LHCN-M2 (cell line): ENCODE measurements around the gene IGFBP4. TPM values are rescaled to one million over a fixed set of nuclear protein-coding genes. Genes with fewer than 3 reads are reported as not detected.

Source experiments
- DNase-seq: peaks from one replicate; pipeline ENCODE4 v3.0.0-alpha.2; 2012; ENCODE audit warnings: low read depth
- total RNA-seq: library from RNA; depleted of rRNA; stranded (reverse); fragments of >200 nt; gene quantifications from 2 replicates; pipeline ENCODE4 v1.2.3, GENCODE V29; 2014

The IGFBP4 gene
- total RNA-seq, 1 experiment from 2014 or later: 55.3 TPM

DNA sequence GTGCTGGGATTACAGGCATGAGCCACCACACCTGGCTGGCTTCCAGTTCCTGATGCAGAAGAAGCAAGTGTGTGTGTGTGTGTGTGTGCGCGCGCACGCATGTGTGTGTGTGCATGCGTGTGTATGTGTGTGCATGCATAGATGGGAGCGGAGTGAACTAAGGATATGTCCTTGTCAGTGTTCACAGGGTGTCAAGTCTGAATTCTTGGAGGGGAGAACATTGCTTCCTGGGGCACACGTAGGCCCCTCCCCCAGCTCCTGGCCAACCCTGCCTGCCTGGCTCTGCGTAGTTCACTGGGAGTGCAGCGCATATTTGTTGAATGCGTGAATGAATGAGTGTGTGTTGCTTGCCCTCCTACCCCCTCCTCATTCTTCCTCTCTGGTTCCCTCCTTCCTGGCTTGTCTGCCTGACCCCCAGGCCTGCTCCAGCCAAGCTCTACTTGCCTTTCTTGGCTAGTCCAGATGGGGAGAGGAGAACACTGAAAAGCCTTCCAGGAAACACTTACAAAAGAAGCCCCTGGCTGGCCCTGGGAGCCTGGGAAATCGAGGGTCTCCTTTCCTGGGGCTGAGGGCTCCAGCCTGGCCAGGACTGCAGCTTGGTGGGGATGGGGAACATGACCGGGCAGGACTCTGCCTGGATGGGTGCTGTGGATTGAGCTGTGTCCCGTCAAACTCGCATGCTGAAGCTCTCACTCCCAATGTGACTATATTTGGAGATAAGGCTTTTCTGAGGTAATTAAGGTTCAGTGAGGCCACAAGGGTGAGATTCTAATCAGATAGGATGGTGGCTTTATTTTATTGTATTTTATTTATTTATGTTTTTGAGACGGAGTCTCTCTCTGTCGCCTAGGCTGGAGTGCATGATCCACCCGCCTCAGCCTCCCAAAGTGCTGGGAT lies 27.9 kb downstream of the IGFBP4 start:
- no peak for DNase-seq

DNA sequence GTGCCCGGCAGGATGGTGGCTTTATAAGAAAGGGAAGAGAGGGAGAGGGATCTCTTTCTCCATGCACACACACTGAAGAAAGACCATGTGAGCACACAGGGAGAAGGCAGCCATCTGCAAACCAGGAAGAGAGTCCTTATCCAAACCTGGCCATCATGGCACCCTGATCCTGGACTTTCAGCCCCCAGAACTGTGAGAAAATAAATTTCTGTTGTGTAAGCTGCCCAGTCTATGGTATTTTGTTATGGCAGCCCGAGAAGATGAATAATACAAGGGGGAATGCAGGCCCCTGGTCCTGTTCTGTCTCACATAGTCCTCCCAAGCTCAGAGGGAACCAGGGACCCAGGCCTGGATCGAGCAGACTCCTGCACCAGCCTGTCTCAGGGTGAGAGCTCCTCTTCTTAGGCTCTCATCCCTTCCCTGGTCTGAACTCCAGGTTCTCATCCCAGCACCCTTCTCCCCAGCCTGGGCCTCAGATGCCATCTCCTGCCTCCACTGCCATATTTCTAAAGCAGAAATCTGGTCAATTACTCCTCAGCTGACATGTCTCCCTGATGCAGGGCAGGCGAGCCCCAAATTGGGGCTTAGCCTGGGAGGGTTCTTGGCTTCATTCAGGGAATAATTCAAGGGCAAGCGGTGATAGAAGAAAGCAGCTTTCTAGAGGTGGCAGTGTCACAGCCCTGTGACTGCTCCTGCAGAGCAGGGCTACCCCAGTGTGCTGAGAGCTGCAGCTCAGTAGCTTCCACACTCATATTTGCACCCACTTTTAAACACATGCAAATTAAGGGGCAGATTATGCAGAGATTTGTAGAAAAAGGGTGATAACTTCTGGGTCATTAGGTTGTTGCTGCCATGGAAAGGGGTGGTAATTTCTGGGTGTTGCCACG lies 28.8 kb downstream of the IGFBP4 start:
- DNase-seq: no peak

DNA sequence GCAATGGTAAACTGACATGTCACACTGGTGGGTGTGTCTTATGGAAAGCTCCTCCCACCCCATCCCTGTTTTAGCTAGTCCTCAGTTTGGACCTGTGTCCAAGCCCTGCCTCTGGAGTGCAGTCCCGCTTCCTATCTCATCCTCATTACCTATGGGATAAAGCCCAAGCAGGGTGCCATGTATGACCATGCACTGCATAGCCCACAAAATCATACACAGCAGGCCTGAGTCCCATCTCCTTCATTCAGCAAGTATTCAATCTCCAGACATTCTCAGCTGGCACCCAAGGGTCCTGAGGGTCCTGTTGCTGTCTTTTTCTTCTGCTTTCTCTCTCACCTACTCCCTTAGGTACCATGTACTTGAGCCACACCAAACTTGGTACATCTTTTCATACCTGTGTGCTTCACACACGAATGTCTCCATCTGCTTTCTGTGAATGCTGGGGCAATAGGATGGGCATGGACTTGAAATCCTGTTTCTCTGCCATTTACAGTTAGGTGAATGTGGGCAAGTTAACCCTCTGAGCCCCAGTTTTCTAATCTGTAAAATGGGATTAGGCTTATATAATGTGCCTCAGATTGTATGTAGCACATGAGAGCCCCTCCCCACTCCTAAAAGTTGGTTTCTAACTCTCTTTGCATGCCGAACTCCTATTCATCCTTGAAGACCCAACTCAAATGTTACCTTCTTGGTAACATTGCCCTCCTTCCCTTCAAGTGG lies 29.6 kb downstream of the IGFBP4 start:
- DNase-seq: no peak

DNA sequence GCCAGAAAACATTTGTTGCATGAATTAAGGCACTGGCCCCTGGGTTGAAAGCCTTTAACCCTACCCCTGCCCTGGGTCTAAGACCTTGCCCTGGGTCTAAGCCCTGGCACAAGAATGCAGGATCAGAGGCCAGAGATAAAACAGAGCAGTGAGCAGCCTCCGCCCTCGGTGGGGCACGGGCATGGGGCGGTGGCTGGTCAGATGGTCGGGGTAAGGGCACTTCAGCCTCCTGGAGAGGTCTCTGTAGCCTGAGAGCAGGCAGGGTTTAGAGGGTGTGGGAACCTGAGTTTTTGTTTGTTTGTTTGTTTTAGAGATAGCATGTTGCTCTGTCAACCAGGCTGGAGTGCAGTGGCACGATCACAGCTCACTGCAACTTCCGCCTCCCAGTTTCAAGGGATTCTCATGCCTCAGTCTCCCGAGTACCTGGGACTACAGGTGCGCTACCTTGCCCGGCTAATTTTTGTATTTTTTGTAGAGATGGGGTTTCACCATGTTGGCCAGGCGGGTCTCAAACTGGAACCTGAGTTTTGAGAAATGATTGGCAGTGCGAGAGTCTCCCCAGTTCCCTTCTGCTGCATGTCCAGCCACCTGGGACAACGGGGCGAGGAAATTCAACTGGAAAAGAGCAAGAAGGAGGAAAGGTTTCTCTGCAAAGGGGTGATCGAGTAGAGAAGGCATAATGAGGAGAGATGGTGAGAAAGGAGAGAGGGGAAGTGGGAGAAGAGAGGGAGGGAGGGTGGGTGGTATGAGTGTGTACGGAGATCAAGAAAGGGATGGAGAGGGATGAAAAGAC lies 30.5 kb downstream of the IGFBP4 start:
- DNase-seq: no peak

- no peak for DNase-seq
These were observed 31.3 kb downstream of the IGFBP4 start for GRCh38 chr17:40474419-40475002.

GRCh38 chr17:40475234-40475908 lies 32.1 kb downstream of the IGFBP4 start:
- DNase-seq: no peak

DNA sequence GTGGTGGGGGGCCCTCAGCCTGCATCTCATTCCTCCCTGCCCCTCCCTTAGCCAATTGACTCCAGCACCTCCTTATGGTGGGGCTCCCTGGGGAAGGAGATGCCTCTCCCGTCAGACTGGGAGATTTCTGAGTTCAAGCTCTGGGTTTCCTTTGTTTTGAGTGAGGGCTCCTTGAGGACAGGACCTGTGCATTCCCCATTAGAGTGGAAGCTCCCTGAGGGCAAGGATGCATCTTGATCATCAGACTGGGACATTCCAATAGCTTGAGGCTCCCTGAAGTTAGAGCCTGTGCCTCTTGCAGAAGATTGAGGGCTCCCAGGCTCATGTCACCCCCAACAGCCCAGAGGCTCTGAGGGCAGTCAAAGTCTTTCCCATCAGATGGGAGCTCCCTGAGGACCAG lies 34.5 kb downstream of the IGFBP4 start:
- DNase-seq: no peak

GRCh38 chr17:40478486-40478885 lies 35.2 kb downstream of the IGFBP4 start:
- no peak for DNase-seq

DNA sequence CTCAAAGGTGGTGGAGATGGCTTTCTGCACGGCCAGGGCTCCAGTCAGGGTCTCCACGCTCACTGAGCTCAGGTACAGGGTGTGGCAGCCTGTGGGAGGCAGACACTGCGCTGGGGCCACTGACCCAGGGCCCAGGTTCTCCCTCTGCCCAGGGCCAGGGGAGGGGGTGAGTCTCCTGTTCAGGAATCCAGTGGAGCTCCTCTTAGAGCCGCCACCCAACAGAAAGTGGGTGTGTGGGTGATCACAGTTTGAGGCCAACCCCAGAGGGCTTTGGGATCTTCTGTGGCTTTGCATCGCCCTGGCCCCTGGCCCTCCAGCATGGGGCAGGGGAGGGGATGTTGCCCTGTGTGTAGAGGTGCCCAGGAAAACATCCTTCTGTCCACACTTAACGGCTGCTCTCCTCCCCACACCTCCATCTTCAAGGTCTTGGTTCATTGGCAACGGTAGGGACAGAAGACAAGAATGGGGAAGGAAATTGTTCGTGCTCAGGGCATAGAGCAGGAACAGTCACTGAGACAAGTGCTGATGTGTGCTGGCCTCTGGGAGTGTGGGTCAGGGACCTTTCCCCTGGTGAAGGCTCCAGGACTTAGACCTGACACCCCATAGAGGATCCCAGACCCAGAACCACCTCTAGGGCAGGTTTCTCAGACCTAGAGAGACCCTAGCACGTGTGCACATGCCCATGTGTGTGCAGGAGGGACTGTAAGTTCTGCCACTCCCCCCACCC lies 36.7 kb downstream of the IGFBP4 start:
- no peak for DNase-seq

GRCh38 chr17:40480501-40481003 lies 37.3 kb downstream of the IGFBP4 start:
- no peak for DNase-seq

DNA sequence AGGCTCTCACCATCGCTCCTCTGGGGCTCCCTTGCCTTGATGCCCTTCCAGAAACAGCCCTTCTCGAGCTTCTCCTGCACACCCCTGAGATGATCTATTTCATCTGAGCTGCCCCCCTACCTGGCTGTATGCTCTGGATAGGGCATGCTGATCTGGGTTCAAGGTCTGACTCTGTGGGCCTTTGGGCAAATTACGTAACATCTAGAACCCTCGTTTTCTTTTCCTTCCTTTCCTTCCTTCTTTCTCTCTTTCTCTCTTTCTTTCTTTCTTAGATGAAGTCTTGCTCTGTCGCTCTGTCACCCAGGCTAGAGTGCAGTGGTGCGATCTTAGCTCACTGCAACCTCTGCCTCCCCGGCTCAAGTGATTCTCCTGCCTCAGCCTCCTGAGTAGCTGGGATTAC lies 37.9 kb downstream of the IGFBP4 start:
- no peak for DNase-seq

GRCh38 chr17:40482722-40483121 lies 39.5 kb downstream of the IGFBP4 start:
- no peak for DNase-seq

- no peak for DNase-seq
These were observed 40.4 kb downstream of the IGFBP4 start for GRCh38 chr17:40483679-40484078.

- no peak for DNase-seq
These were observed 41.2 kb downstream of the IGFBP4 start for GRCh38 chr17:40484285-40484972.

DNA sequence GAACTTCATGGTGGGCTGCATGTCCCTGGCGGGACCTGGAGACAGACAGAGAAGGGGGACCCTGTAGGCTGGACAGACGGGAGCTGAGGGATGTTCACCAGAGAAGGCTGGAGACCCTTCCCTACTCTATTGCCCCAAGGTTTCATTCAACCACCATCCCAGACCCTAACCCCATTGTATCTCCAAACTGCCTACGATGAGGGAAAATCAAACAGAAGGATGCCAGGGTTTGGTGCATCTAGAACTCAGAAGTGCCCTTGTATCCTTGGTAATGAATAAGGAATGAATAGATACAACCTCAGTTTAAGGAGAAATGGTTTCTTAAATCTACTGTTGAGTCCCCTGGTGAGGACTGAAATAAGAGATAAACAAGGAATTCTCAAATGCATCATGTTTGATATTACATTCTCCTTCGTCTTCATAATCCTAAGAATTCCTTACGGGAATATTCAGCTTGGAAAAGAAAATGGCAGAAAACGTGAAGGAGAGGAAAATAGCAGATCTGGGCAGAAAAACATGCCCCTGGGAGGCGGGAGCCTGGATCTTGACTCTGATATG lies 41.8 kb downstream of the IGFBP4 start:
- no peak for DNase-seq

GRCh38 chr17:40485851-40486521 lies 42.7 kb downstream of the IGFBP4 start:
- peak; percentile 97 for DNase-seq

DNA sequence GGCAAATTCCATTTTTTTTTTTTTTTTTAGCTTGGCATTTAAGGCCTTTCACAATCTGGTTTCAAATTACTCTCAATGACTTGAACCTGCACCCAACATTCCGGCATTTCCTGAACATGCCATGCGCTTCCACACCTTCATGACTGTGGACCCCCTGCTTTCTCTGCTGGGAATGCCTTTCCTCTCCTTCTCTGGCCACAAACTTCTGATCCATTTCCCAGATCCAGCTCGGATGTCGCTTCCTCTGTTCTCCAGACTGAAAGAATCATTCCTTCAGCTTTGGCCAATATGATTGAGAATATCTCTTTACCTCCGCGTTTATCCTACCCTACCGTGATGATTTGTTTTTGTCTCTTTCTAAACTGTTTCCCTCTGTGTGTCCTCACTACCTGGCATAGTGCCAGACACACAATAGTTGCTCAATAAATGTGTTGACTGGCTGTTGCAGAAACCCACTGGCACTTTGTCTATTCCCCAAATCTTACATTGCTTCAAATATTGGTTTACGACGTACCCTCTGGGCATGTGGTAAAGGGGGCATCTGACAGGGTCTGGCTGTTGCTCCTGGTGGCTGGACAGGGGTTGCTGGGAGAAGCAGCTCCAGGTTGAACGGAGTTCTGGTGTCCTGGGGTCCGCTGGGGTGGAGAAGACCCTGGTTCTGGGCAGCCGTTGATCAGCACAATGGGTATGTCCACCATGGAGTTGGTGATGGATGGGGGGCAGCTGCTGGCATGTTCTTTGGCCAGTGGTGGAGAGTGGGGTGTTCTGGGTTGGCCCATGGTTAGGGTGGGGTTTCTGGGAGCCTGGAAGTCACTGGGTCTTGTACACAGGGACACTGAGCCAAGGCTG lies 43.5 kb downstream of the IGFBP4 start:
- DNase-seq: peak; percentile 65
